Ureter (tissue), 1 donor: ENCODE measurements around the gene PAK3. TPM values are rescaled to one million over a fixed set of nuclear protein-coding genes. Genes with fewer than 3 reads are reported as not detected.
A peak's percentile ranks its signal among the peaks of the same experiment; 100 is the strongest.

Experiments used
- DNase-seq: peaks from one replicate; pipeline ENCODE4 v3.0.0-alpha.2; 2020; ENCODE audit warnings: low spot score
- total RNA-seq: library from RNA; stranded (reverse); gene quantifications from one replicate; pipeline ENCODE4 v1.2.4, GENCODE V29; 2023
- donor health status: DM: yes; HTN: yes; CAD: no.

The PAK3 gene
- 7.6 TPM for total RNA-seq

- DNase-seq = peak; percentile 45
These were observed at the start of gene PAK3 for GRCh38 chrX:111095974-111096895. Gene PAK3 (plus strand): TSS chrX:111096191. CDS start chrX:111123104, 26,913 bp downstream.

GRCh38 chrX:111047575-111047974 is 48.4 kb upstream of the PAK3 start:
- DNase-seq = no peak

GRCh38 chrX:111052478-111052877 is 43.5 kb upstream of the PAK3 start:
- DNase-seq = no peak

- no peak for DNase-seq
These were observed 24.3 kb upstream of the PAK3 start for GRCh38 chrX:111071542-111072277.

GRCh38 chrX:111083081-111083480 is 12.9 kb upstream of the PAK3 start:
- DNase-seq = no peak

- no peak for DNase-seq
These were observed 9.4 kb upstream of the PAK3 start for GRCh38 chrX:111086591-111087006.

GRCh38 chrX:111088628-111089027 is 7.4 kb upstream of the PAK3 start:
- DNase-seq = no peak

- no peak for DNase-seq
These were observed 5.5 kb upstream of the PAK3 start for GRCh38 chrX:111090458-111090857.

GRCh38 chrX:111098874-111099273 is 2.9 kb downstream of the PAK3 start:
- peak; percentile 47 for DNase-seq

GRCh38 chrX:111100191-111100590 is 4.2 kb downstream of the PAK3 start:
- DNase-seq = no peak

- DNase-seq = no peak
These were observed 5.6 kb downstream of the PAK3 start for GRCh38 chrX:111101580-111101979.

- no peak for DNase-seq
These were observed 6.6 kb downstream of the PAK3 start for GRCh38 chrX:111102636-111103035.

GRCh38 chrX:111103246-111103645 is 7.3 kb downstream of the PAK3 start:
- DNase-seq = no peak

- no peak for DNase-seq
These were observed 14.2 kb downstream of the PAK3 start for GRCh38 chrX:111110098-111110775.

- no peak for DNase-seq
These were observed 18.8 kb downstream of the PAK3 start for GRCh38 chrX:111114806-111115205.

- DNase-seq = no peak
These were observed 20.7 kb downstream of the PAK3 start for GRCh38 chrX:111116666-111117065.

- DNase-seq = no peak
These were observed 23.4 kb downstream of the PAK3 start for GRCh38 chrX:111119341-111119740.

- DNase-seq = no peak
These were observed 27.1 kb downstream of the PAK3 start for GRCh38 chrX:111123125-111123524.

GRCh38 chrX:111123606-111124179 is 27.7 kb downstream of the PAK3 start:
- DNase-seq = no peak

- no peak for DNase-seq
These were observed 28.4 kb downstream of the PAK3 start for GRCh38 chrX:111124418-111124817.

- DNase-seq = no peak
These were observed 31.0 kb downstream of the PAK3 start for GRCh38 chrX:111127038-111127437.

- DNase-seq = no peak
These were observed 33.9 kb downstream of the PAK3 start for GRCh38 chrX:111129921-111130320.
